OCI-LY3 (cell line): ENCODE measurements around the gene RBM33.

Experiments used
- CTCF ChIP-seq: fragments of 200-600, 300-600 bp; sonication (generic); IDR thresholded peaks from 2 replicates; pipeline ENCODE4 v1.5.1; 2014; ENCODE audit warnings: antibody characterized with exemption, low read length, low read depth
- EZH2phosphoT487 ChIP-seq: fragments of 200-600 bp; shearing (Covaris generic); IDR thresholded peaks from 2 replicates; pipeline ENCODE4 v1.6.1; 2018; ENCODE audit warnings: antibody characterized with exemption, mixed run types, low read depth

GRCh38 chr7:155803418-155804376, 159.2 kb downstream of the RBM33 start:
- TF ChIP-seq CTCF: no peak
- TF ChIP-seq EZH2phosphoT487: no peak
